Thyroid gland (tissue), 4 donors: ENCODE results near the gene LARP6.

ENCODE experiments used
- POLR2A ChIP-seq, 2 donors: fragments of 450-650 bp; IDR thresholded peaks; one replicate each; pipeline ENCODE4 v1.6.1; 2017; ENCODE audit warnings: antibody characterized with exemption in 2 of 2, mild to moderate bottlenecking in 2 of 2, moderate library complexity in 1 of 2
- TF ChIP-seq, protein P1 (sequence below), 6 experiments: fragments of 200-600 bp in 3 of 6; fragments of 450-650 bp in 3 of 6; sonication (generic) in 3 of 6; IDR thresholded peaks; one replicate each; pipeline ENCODE4 v1.5.1; 2016 to 2019; ENCODE audit warnings: antibody characterized with exemption in 6 of 6, mild to moderate bottlenecking in 2 of 6, inconsistent platforms in 1 of 6, moderate library complexity in 1 of 6

GRCh38 chr15:70833422-70833821, 20.5 kb downstream of the LARP6 start:
- TF ChIP-seq, protein P1, sequence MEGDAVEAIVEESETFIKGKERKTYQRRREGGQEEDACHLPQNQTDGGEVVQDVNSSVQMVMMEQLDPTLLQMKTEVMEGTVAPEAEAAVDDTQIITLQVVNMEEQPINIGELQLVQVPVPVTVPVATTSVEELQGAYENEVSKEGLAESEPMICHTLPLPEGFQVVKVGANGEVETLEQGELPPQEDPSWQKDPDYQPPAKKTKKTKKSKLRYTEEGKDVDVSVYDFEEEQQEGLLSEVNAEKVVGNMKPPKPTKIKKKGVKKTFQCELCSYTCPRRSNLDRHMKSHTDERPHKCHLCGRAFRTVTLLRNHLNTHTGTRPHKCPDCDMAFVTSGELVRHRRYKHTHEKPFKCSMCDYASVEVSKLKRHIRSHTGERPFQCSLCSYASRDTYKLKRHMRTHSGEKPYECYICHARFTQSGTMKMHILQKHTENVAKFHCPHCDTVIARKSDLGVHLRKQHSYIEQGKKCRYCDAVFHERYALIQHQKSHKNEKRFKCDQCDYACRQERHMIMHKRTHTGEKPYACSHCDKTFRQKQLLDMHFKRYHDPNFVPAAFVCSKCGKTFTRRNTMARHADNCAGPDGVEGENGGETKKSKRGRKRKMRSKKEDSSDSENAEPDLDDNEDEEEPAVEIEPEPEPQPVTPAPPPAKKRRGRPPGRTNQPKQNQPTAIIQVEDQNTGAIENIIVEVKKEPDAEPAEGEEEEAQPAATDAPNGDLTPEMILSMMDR (IDR thresholded peaks at IDR 0.05), result no peak
- no peak for TF ChIP-seq POLR2A (IDR thresholded peaks at IDR 0.05)
